Testis (tissue), 2 donors: ENCODE results near the gene CACNA1D.

ENCODE experiments used
- POLR2A ChIP-seq: fragments of 450-650 bp; IDR thresholded peaks from one replicate; pipeline ENCODE4 v1.6.1; 2017; ENCODE audit warnings: antibody characterized with exemption, mild to moderate bottlenecking, moderate library complexity
- TF ChIP-seq, protein P1 (sequence below), 3 experiments: fragments of 450-650 bp in 2 of 3; fragments of 200-600 bp in 1 of 3; sonication (generic) in 1 of 3; IDR thresholded peaks; one replicate each; pipeline ENCODE4 v1.5.1; 2016 to 2019; ENCODE audit warnings: antibody characterized with exemption in 3 of 3, mild to moderate bottlenecking in 2 of 3, moderate library complexity in 1 of 3

DNA sequence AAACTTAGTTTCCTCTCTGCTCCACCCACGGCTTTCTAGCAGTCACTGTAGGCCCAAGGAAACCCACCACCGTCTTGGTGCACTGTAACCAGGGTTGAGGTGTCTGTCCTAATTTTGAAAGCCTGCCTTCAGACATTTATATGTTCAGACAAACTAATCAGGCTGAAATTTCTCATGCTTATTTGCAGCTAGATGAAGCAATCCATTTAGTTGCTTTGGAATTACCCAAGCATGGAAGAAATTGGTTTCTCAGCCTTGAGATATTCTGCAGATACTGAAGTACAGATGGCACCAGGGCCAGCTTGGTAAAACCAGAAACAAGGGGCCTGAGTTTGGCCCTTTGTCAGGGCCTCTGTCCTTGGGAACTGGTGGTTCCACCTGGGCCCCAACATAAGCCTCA is 105.4 kb downstream of the CACNA1D start:
- TF ChIP-seq, protein P1, sequence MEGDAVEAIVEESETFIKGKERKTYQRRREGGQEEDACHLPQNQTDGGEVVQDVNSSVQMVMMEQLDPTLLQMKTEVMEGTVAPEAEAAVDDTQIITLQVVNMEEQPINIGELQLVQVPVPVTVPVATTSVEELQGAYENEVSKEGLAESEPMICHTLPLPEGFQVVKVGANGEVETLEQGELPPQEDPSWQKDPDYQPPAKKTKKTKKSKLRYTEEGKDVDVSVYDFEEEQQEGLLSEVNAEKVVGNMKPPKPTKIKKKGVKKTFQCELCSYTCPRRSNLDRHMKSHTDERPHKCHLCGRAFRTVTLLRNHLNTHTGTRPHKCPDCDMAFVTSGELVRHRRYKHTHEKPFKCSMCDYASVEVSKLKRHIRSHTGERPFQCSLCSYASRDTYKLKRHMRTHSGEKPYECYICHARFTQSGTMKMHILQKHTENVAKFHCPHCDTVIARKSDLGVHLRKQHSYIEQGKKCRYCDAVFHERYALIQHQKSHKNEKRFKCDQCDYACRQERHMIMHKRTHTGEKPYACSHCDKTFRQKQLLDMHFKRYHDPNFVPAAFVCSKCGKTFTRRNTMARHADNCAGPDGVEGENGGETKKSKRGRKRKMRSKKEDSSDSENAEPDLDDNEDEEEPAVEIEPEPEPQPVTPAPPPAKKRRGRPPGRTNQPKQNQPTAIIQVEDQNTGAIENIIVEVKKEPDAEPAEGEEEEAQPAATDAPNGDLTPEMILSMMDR (IDR thresholded peaks at IDR 0.05): no peak
- TF ChIP-seq POLR2A: no peak
